GM23338 (cell line): ENCODE measurements around the gene NGF. TPM values are rescaled to one million over a fixed set of nuclear protein-coding genes. Genes with fewer than 3 reads are reported as not detected.

ENCODE experiments used
- POLR2AphosphoS5 ChIP-seq: IDR thresholded peaks from 2 replicates; pipeline ENCODE4 v1.6.1; 2016; ENCODE audit warnings: antibody characterized with exemption, low read depth
- ZNF331 ChIP-seq: fragments of 250-450 bp; sonication (Bioruptor Pico); IDR thresholded peaks from 2 replicates; pipeline ENCODE4 v1.5.0; 2020; ENCODE audit warnings: low read depth, mild to moderate bottlenecking, moderate library complexity
- polyA plus RNA-seq: library from polyadenylated mRNA; unstranded; fragments of >200 nt; fragmentation: Nextera tagmentation; extraction: Ambion mirVana; gene quantifications from 2 replicates; pipeline ENCODE4 v1.2.1, GENCODE V29; 2016
- total RNA-seq: library from RNA; depleted of rRNA; stranded (reverse); fragments of >200 nt; shearing (Covaris generic); gene quantifications from 2 replicates; pipeline ENCODE4 v1.2.3, GENCODE V29; 2014
- TF ChIP-seq, protein P1 (sequence below): fragments of 250-450 bp; sonication (Bioruptor Pico); IDR thresholded peaks from 2 replicates; pipeline ENCODE4 v1.5.0; 2020; ENCODE audit warnings: mild to moderate bottlenecking, moderate library complexity
- TF ChIP-seq, protein P2 (sequence below): IDR thresholded peaks from one replicate; pipeline ENCODE4 v1.6.1; 2018; ENCODE audit warnings: antibody characterized with exemption; ENCODE audit not compliant: unreplicated experiment

Gene NGF
- total and polyA plus RNA-seq, 2 experiments from 2014 or later = 0.28 to 0.92 TPM

DNA sequence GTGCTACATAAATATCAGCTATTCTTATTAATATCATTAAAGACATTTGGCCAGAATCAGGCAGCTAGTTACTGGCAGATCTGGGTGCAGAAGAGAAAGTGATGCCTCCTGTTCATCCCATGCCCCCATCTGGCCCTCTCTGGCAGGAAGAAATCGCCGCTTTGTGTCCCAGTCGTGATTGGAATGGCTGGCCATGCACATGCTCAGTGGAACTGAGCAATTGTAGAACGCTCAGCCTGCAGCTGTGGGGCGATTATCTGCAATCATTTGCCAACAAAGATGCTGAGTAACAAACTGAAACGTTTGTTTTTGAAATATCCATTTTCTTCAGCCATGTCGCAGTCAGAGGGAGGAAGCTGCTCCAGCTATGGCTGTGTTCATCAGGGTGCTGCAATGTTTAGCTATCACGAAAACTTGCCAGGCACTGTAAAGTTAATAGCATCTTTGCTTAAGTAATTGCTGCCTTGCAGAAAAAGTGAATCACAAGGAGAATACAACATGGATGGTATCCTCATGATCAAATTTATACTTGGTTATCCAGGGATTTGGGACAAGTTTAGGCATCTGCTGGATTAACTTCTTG, 36.5 kb downstream of the NGF start (continued):
- TF ChIP-seq, protein P1, sequence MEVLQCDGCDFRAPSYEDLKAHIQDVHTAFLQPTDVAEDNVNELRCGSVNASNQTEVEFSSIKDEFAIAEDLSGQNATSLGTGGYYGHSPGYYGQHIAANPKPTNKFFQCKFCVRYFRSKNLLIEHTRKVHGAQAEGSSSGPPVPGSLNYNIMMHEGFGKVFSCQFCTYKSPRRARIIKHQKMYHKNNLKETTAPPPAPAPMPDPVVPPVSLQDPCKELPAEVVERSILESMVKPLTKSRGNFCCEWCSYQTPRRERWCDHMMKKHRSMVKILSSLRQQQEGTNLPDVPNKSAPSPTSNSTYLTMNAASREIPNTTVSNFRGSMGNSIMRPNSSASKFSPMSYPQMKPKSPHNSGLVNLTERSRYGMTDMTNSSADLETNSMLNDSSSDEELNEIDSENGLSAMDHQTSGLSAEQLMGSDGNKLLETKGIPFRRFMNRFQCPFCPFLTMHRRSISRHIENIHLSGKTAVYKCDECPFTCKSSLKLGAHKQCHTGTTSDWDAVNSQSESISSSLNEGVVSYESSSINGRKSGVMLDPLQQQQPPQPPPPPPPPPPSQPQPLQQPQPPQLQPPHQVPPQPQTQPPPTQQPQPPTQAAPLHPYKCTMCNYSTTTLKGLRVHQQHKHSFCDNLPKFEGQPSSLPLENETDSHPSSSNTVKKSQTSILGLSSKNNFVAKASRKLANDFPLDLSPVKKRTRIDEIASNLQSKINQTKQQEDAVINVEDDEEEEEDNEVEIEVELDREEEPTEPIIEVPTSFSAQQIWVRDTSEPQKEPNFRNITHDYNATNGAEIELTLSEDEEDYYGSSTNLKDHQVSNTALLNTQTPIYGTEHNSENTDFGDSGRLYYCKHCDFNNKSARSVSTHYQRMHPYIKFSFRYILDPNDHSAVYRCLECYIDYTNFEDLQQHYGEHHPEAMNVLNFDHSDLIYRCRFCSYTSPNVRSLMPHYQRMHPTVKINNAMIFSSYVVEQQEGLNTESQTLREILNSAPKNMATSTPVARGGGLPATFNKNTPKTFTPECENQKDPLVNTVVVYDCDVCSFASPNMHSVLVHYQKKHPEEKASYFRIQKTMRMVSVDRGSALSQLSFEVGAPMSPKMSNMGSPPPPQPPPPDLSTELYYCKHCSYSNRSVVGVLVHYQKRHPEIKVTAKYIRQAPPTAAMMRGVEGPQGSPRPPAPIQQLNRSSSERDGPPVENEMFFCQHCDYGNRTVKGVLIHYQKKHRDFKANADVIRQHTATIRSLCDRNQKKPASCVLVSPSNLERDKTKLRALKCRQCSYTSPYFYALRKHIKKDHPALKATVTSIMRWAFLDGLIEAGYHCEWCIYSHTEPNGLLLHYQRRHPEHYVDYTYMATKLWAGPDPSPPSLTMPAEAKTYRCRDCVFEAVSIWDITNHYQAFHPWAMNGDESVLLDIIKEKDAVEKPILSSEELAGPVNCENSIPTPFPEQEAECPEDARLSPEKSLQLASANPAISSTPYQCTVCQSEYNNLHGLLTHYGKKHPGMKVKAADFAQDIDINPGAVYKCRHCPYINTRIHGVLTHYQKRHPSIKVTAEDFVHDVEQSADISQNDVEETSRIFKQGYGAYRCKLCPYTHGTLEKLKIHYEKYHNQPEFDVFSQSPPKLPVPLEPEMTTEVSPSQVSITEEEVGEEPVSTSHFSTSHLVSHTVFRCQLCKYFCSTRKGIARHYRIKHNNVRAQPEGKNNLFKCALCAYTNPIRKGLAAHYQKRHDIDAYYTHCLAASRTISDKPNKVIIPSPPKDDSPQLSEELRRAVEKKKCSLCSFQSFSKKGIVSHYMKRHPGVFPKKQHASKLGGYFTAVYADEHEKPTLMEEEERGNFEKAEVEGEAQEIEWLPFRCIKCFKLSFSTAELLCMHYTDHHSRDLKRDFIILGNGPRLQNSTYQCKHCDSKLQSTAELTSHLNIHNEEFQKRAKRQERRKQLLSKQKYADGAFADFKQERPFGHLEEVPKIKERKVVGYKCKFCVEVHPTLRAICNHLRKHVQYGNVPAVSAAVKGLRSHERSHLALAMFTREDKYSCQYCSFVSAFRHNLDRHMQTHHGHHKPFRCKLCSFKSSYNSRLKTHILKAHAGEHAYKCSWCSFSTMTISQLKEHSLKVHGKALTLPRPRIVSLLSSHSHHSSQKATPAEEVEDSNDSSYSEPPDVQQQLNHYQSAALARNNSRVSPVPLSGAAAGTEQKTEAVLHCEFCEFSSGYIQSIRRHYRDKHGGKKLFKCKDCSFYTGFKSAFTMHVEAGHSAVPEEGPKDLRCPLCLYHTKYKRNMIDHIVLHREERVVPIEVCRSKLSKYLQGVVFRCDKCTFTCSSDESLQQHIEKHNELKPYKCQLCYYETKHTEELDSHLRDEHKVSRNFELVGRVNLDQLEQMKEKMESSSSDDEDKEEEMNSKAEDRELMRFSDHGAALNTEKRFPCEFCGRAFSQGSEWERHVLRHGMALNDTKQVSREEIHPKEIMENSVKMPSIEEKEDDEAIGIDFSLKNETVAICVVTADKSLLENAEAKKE (CRISPR knock-in tag) = no peak
- no peak for TF ChIP-seq POLR2AphosphoS5
- TF ChIP-seq, protein P2, sequence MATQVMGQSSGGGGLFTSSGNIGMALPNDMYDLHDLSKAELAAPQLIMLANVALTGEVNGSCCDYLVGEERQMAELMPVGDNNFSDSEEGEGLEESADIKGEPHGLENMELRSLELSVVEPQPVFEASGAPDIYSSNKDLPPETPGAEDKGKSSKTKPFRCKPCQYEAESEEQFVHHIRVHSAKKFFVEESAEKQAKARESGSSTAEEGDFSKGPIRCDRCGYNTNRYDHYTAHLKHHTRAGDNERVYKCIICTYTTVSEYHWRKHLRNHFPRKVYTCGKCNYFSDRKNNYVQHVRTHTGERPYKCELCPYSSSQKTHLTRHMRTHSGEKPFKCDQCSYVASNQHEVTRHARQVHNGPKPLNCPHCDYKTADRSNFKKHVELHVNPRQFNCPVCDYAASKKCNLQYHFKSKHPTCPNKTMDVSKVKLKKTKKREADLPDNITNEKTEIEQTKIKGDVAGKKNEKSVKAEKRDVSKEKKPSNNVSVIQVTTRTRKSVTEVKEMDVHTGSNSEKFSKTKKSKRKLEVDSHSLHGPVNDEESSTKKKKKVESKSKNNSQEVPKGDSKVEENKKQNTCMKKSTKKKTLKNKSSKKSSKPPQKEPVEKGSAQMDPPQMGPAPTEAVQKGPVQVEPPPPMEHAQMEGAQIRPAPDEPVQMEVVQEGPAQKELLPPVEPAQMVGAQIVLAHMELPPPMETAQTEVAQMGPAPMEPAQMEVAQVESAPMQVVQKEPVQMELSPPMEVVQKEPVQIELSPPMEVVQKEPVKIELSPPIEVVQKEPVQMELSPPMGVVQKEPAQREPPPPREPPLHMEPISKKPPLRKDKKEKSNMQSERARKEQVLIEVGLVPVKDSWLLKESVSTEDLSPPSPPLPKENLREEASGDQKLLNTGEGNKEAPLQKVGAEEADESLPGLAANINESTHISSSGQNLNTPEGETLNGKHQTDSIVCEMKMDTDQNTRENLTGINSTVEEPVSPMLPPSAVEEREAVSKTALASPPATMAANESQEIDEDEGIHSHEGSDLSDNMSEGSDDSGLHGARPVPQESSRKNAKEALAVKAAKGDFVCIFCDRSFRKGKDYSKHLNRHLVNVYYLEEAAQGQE = no peak
- TF ChIP-seq ZNF331 (CRISPR knock-in tag) = no peak
